Head of caudate nucleus (tissue), 42 donors: ENCODE measurements around the gene USP48.
"Not testable (repeated sequence)": the region's sequence is repeated elsewhere in the genome, so short reads cannot be mapped to it uniquely, and the experiment has no call there.

Experiments
- DNase-seq, 42 donors: peaks; one replicate each; pipeline versions ENCODE4 v3.0.0 to v3.0.0-alpha.2; 2020 to 2021; ENCODE audit warnings: mixed read lengths in 7 of 42
- intact Hi-C: fragments of 100-400 bp; cut with DNase I; formaldehyde crosslinking; loops from one replicate; pipeline ENCODE4 v1.15.0; 2022

Gene USP48

GRCh38 chr1:21779613-21780521 lies 3.1 kb downstream of the USP48 start:
- intact Hi-C loops: loop anchor here (5.0 kb wide), 2 partner anchors 73 to 157 kb away; partner anchors contain the start of gene HSPG2
- no peak for DNase-seq

- DNase-seq: no peak
- intact Hi-C loops: no loop called here
These were observed 4.6 kb downstream of the USP48 start for GRCh38 chr1:21778405-21778727.

GRCh38 chr1:21776925-21777324 lies 6.0 kb downstream of the USP48 start:
- intact Hi-C loops, DNase-seq: not testable (repeated sequence)

GRCh38 chr1:21775985-21776562 lies 6.9 kb downstream of the USP48 start:
- intact Hi-C loops: no loop called here
- no peak for DNase-seq

- intact Hi-C loops: no loop called here
- DNase-seq: peak in 1 of 42 donors; percentile 48
These were observed 7.4 kb downstream of the USP48 start for GRCh38 chr1:21775550-21775914.

GRCh38 chr1:21774835-21775549 lies 8.0 kb downstream of the USP48 start:
- peak in 1 of 42 donors; percentile 46 for DNase-seq
- intact Hi-C loops: no loop called here

GRCh38 chr1:21773585-21773984 lies 9.4 kb downstream of the USP48 start:
- intact Hi-C loops: no loop called here
- no peak for DNase-seq

GRCh38 chr1:21771672-21772071 lies 11.3 kb downstream of the USP48 start:
- DNase-seq, intact Hi-C loops: not testable (repeated sequence)

GRCh38 chr1:21770602-21771001 lies 12.3 kb downstream of the USP48 start:
- DNase-seq, intact Hi-C loops: not testable (repeated sequence)

- intact Hi-C loops: no loop called here
- no peak for DNase-seq
These were observed 12.7 kb downstream of the USP48 start for GRCh38 chr1:21770201-21770600.

GRCh38 chr1:21767106-21767505 lies 15.8 kb downstream of the USP48 start:
- DNase-seq, intact Hi-C loops: not testable (repeated sequence)

- intact Hi-C loops: no loop called here
- no peak for DNase-seq
These were observed 16.7 kb downstream of the USP48 start for GRCh38 chr1:21766210-21766609.

- intact Hi-C loops: no loop called here
- peak in 8 of 42 donors; percentile 14 to 52 (median 24) for DNase-seq
These were observed 18.1 kb downstream of the USP48 start for GRCh38 chr1:21764615-21765423.

- intact Hi-C loops: no loop called here
- DNase-seq: no peak
These were observed 19.1 kb downstream of the USP48 start for GRCh38 chr1:21763694-21764419.

- DNase-seq: no peak
- intact Hi-C loops: no loop called here
These were observed 19.7 kb downstream of the USP48 start for GRCh38 chr1:21763236-21763635.

- intact Hi-C loops: no loop called here
- DNase-seq: peak in 1 of 42 donors; percentile 16
These were observed 20.9 kb downstream of the USP48 start for GRCh38 chr1:21762022-21762404.

GRCh38 chr1:21761052-21761451 lies 21.9 kb downstream of the USP48 start:
- DNase-seq: no peak
- intact Hi-C loops: no loop called here

- intact Hi-C loops: no loop called here
- DNase-seq: peak in 1 of 42 donors; percentile 3
These were observed 23.1 kb downstream of the USP48 start for GRCh38 chr1:21759818-21760217.

GRCh38 chr1:21759182-21759581 lies 23.8 kb downstream of the USP48 start:
- peak in 1 of 42 donors; percentile 10 for DNase-seq
- intact Hi-C loops: no loop called here
